HG03558 (cell line): ENCODE results near the gene HMG20A.

ENCODE experiments used
- ATAC-seq: cut with Tn5 transposase; IDR thresholded peaks from one replicate; pipeline ENCODE4 v1.9.1; 2021; ENCODE audit warnings: moderate number of reproducible peaks; ENCODE audit not compliant: unreplicated experiment; ENCODE audit errors: extremely low read depth

Gene HMG20A

GRCh38 chr15:77425104-77425503 is 4.4 kb downstream of the HMG20A start:
- ATAC-seq: no peak

GRCh38 chr15:77426377-77426776 is 5.7 kb downstream of the HMG20A start:
- ATAC-seq: no peak

GRCh38 chr15:77426871-77427270 is 6.2 kb downstream of the HMG20A start:
- no peak for ATAC-seq

- no peak for ATAC-seq
Observed at GRCh38 chr15:77430213-77430612, 9.5 kb downstream of the HMG20A start.

GRCh38 chr15:77430652-77431051 is 10.0 kb downstream of the HMG20A start:
- no peak for ATAC-seq

- ATAC-seq: no peak
Observed at GRCh38 chr15:77436822-77437221, 16.1 kb downstream of the HMG20A start.

GRCh38 chr15:77437264-77437663 is 16.6 kb downstream of the HMG20A start:
- no peak for ATAC-seq

- ATAC-seq: peak; percentile 54
Observed at GRCh38 chr15:77440378-77440999, 19.8 kb downstream of the HMG20A start.

GRCh38 chr15:77446840-77447390 is 26.2 kb downstream of the HMG20A start:
- no peak for ATAC-seq

GRCh38 chr15:77454265-77454664 is 33.6 kb downstream of the HMG20A start:
- no peak for ATAC-seq

GRCh38 chr15:77454951-77455350 is 34.3 kb downstream of the HMG20A start:
- ATAC-seq: no peak

GRCh38 chr15:77455696-77456321 is 35.1 kb downstream of the HMG20A start:
- no peak for ATAC-seq

- no peak for ATAC-seq
Observed at GRCh38 chr15:77456746-77457145, 36.1 kb downstream of the HMG20A start.

GRCh38 chr15:77457191-77457904 is 36.7 kb downstream of the HMG20A start:
- ATAC-seq: no peak

GRCh38 chr15:77457905-77458265 is 37.2 kb downstream of the HMG20A start:
- no peak for ATAC-seq

GRCh38 chr15:77459031-77459430 is 38.3 kb downstream of the HMG20A start:
- ATAC-seq: no peak

- no peak for ATAC-seq
Observed at GRCh38 chr15:77461486-77461885, 40.8 kb downstream of the HMG20A start.

GRCh38 chr15:77464129-77464865 is 43.6 kb downstream of the HMG20A start:
- ATAC-seq: no peak

- ATAC-seq: no peak
Observed at GRCh38 chr15:77466521-77466920, 45.8 kb downstream of the HMG20A start.

GRCh38 chr15:77468896-77469295 is 48.2 kb downstream of the HMG20A start:
- no peak for ATAC-seq

- ATAC-seq: no peak
Observed at GRCh38 chr15:77470235-77470634, 49.5 kb downstream of the HMG20A start.
